SU-DHL-6 (cell line): ENCODE results near the gene HCFC1.

Experiments used
- H2AFZ ChIP-seq: fragments of 200-600 bp; sonication (generic); 2 replicates; pipeline ENCODE4 v1.6.1; 2014; ENCODE audit warnings: low read depth, mild to moderate bottlenecking, moderate library complexity, mixed read lengths, antibody characterized with exemption, low read length; ENCODE audit not compliant: severe bottlenecking
- H3F3A ChIP-seq: fragments of 200-600 bp; shearing (Covaris generic); 2 replicates; pipeline ENCODE4 v1.6.0; 2016; ENCODE audit warnings: antibody characterized with exemption, mild to moderate bottlenecking; ENCODE audit not compliant: insufficient read depth
- H3K27ac ChIP-seq: fragments of 200-600 bp; sonication (generic); 2 replicates; pipeline ENCODE4 v1.5.1; 2016; ENCODE audit warnings: low read depth, mild to moderate bottlenecking, low read length, moderate library complexity, mixed read lengths
- H3K27me3 ChIP-seq: fragments of 200-600 bp; sonication (generic), shearing (Covaris generic); 2 replicates; pipeline ENCODE4 v1.6.0; 2014; ENCODE audit warnings: mild to moderate bottlenecking, low read length
- H3K36me3 ChIP-seq: fragments of 200-600 bp; sonication (generic); 2 replicates; pipeline ENCODE4 v1.6.1; 2014; ENCODE audit warnings: mild to moderate bottlenecking, low read length, mixed read lengths
- H3K4me2 ChIP-seq: fragments of 300-600, 200-600 bp; shearing (Covaris generic), sonication (generic); 2 replicates; pipeline ENCODE4 v1.6.0; 2014; ENCODE audit warnings: low read length, low read depth, mild to moderate bottlenecking; ENCODE audit not compliant: poor library complexity, severe bottlenecking
- H3K4me3 ChIP-seq: fragments of 200-600 bp; sonication (generic); 2 replicates; pipeline ENCODE4 v1.5.1; 2014; ENCODE audit warnings: antibody characterized with exemption, low read length, mild to moderate bottlenecking, mixed read lengths; ENCODE audit not compliant: insufficient read depth, poor library complexity, severe bottlenecking
- H3K79me2 ChIP-seq: fragments of 200-600 bp; sonication (generic); 2 replicates; pipeline ENCODE4 v1.6.1; 2014; ENCODE audit warnings: mild to moderate bottlenecking, low read length, moderate library complexity; ENCODE audit not compliant: insufficient read depth
- H3K9ac ChIP-seq: fragments of 200-600 bp; sonication (generic); 2 replicates; pipeline ENCODE4 v1.7.0; 2014; ENCODE audit warnings: mild to moderate bottlenecking, low read length
- H3K9me2 ChIP-seq: fragments of 200-600 bp; sonication (generic); replicated peaks from 2 replicates; pipeline ENCODE4 v1.6.1; 2014; ENCODE audit warnings: low read length; ENCODE audit not compliant: insufficient read depth
- H3K9me3 ChIP-seq: fragments of 200-600 bp; sonication (generic); 2 replicates; pipeline ENCODE4 v1.6.1; 2014; ENCODE audit warnings: low read length, mixed read lengths; ENCODE audit not compliant: insufficient read depth
- H4K20me1 ChIP-seq: fragments of 200-600 bp; sonication (generic); 2 replicates; pipeline ENCODE4 v1.6.1; 2014; ENCODE audit warnings: low read depth, mild to moderate bottlenecking, antibody characterized with exemption, low read length, moderate library complexity, mixed read lengths
- EZH2phosphoT487 ChIP-seq: fragments of 200-600 bp; sonication (generic), shearing (Covaris generic); conservative IDR thresholded peaks from 2 replicates; pipeline ENCODE4 v1.6.1; 2018; ENCODE audit warnings: mild to moderate bottlenecking, antibody characterized with exemption, low read length, moderate library complexity, mixed read lengths
- TF ChIP-seq, protein P1 (sequence below): fragments of 200-600 bp; sonication (generic); IDR thresholded peaks from one replicate; pipeline ENCODE4 v1.5.1; 2017; ENCODE audit warnings: antibody characterized with exemption, mild to moderate bottlenecking, low read length, moderate library complexity; ENCODE audit not compliant: insufficient read depth, poor library complexity, severe bottlenecking

The HCFC1 gene

DNA sequence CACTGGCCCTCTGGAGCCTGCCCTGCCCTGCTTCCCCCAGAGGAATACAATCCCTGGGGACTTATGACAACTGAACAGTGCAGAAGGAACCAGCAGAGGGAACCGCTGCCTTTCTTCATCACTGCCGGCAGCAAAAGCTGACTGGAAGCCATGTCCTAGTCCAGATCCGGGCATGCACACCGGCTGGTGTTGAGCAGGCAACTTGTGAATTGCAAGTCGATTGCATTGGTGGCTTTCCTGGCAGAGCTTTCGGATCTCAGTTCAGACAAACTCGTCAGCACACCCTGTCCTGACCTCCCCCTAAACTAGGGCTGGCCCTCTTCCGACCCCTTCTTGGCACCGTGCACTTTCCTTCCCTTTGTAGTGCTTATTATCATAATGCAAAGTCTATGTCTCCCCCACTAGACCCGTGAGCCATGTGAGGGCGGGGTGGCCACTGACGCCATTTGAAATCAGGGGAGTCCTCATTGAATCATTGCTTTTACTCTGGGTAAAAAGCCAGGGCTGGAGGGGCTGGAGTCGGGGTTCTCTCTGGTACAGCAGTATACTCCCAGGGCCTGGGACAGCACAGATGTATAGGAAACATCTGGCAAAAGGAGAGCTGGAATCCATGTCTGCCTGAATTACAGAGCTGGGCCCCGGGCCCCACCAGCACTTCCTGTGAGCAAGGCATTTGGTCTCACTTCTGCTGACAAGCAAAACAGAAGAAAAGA lies 47.3 kb downstream of the HCFC1 start:
- Histone ChIP-seq H3K9ac (peak overlapping the region; percentile 98), H3K79me2 (peaks cover 16% of the 10 kb centered on the region; the same call in 1 of the 2 replicates), H3K9me2 (no peaks in the 10 kb centered on the region)

DNA sequence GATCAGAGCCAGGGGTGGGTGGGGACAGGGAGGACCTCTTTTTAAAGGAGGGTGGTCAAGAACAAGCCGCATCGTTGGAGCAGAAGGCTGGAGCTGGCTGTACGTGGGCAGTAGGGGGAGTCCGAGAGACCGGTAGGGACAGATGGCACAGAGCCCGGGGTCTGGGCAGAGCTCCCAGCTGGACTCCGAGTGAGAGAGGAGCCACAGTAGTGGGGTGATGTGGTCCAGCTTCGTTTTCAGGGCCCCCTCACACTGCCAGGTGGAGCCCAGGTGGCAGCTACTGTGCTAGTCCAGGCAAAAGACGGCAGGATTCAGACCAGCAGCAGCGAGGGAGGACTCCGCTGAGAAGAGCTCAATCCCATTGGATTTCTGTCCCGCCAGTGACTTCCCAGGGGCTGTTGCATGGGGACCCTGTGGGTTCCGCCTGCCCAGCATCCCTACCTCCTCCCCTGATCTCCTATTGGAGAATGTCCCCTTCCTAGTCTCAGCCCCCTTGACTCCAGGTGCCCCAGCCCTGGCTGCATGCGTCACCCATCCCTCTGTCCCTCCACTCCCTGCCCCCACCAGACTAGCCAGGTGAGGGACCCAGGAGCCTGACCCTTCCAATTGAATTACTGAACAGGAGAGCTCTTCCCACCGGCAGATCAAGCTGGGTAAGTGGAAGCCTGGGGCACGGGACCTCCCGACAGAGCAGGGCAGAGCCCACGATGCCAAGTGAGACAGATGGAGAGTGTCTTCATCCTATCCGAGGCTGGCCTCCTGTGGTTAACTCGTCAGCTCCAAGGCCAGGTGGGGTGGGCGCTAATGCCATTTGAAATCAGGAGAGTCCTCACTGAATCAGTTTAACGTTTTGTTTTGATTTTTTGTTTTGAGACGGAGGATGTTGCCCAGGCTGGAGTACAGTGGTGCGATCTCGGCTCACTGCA lies 48.4 kb downstream of the HCFC1 start:
- H3K79me2 ChIP-seq: peaks cover 16% of the 10 kb centered on the region; the same call in 1 of the 2 replicates
- H3K27ac ChIP-seq: no peak overlapping the region
- H3K4me2 ChIP-seq: no peak overlapping the region

More for the DNA sequence above, 47.3 kb downstream of the HCFC1 start:
- Histone ChIP-seq H3K27ac (peak overlapping the region; percentile 100), H3K4me3 (peak overlapping the region; percentile 72), H4K20me1 (no peaks in the 10 kb centered on the region), H3K9me3 (no peaks in the 10 kb centered on the region), H2AFZ (no peak overlapping the region), H3K36me3 (no peaks in the 10 kb centered on the region), H3F3A (peaks cover 21% of the 10 kb centered on the region), H3K27me3 (no peaks in the 10 kb centered on the region), H3K4me2 (peak overlapping the region; percentile 78)
- TF ChIP-seq, protein P1, sequence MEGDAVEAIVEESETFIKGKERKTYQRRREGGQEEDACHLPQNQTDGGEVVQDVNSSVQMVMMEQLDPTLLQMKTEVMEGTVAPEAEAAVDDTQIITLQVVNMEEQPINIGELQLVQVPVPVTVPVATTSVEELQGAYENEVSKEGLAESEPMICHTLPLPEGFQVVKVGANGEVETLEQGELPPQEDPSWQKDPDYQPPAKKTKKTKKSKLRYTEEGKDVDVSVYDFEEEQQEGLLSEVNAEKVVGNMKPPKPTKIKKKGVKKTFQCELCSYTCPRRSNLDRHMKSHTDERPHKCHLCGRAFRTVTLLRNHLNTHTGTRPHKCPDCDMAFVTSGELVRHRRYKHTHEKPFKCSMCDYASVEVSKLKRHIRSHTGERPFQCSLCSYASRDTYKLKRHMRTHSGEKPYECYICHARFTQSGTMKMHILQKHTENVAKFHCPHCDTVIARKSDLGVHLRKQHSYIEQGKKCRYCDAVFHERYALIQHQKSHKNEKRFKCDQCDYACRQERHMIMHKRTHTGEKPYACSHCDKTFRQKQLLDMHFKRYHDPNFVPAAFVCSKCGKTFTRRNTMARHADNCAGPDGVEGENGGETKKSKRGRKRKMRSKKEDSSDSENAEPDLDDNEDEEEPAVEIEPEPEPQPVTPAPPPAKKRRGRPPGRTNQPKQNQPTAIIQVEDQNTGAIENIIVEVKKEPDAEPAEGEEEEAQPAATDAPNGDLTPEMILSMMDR: no peak
- TF ChIP-seq EZH2phosphoT487: no peak

DNA sequence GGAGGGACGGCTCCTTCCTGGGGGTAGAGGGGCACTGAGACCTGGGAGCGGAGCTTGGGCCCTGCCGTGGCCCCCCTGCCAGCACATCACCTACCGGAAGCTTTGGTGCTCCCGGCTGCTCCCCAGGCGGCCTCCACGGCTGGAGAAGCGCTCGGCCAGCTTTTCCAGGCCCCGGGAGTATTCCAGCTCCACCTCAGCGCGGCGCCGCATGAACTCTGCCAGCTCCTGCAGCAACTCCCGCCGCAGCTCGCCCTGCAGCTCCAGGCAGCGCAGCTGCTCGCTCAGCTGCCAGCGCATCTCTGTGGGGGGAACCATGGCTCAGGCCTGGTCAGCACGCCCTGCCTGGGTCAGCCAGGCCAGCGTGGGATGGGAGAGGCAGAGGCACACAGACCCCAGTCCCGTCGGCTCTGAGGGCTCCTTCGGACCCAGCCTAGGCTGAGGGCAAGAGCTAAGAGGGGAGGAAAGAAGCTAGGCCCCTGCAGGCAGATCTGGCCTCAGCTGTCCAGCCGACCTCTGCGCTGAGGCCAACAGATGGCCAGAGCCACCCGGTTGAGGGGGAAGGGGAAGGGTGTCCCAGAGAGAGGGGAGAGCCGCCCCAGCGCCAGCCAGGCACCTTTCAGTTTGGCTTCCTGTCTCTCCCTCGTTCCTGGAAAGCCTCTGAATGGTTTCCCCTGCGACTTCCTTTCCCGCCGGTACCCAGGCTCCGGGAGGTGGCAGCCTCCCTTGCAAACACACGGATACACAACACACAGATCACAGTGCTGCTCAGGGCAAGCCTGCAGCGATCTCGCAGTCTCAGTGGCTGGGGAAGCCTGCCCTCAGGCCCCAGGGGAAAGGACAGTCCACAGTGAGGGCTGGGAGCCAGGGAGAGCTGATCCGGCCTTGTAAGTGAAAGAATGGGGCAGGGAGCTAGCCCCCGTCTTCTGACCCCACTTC lies 49.8 kb downstream of the HCFC1 start:
- no peak overlapping the region for H2AFZ ChIP-seq
- H3K27me3 ChIP-seq: no peaks in the 10 kb centered on the region
- H3K4me2 ChIP-seq: no peak overlapping the region
- H4K20me1 ChIP-seq: no peaks in the 10 kb centered on the region
- H3K9ac ChIP-seq: no peak overlapping the region
- no peaks in the 10 kb centered on the region for H3K9me2 ChIP-seq
- no peak overlapping the region for H3K4me3 ChIP-seq
- H3K79me2 ChIP-seq: peaks cover 16% of the 10 kb centered on the region; the same call in 1 of the 2 replicates
- peaks cover 5% of the 10 kb centered on the region for H3F3A ChIP-seq
- H3K36me3 ChIP-seq: no peaks in the 10 kb centered on the region
- H3K27ac ChIP-seq: no peak overlapping the region
- H3K9me3 ChIP-seq: no peaks in the 10 kb centered on the region
- no peak for TF ChIP-seq EZH2phosphoT487
- TF ChIP-seq, protein P1: no peak

More for the DNA sequence above, 48.4 kb downstream of the HCFC1 start:
- Histone ChIP-seq H3K4me3 (no peak overlapping the region), H3K9ac (no peak overlapping the region), H3K36me3 (no peaks in the 10 kb centered on the region), H3K9me3 (no peaks in the 10 kb centered on the region), H3K9me2 (no peaks in the 10 kb centered on the region), H3K27me3 (no peaks in the 10 kb centered on the region), H2AFZ (no peak overlapping the region), H4K20me1 (no peaks in the 10 kb centered on the region), H3F3A (peaks cover 16% of the 10 kb centered on the region)
- TF ChIP-seq, protein P1: no peak
